ENCODE measurements around the gene PLXNA4.

PLXNA4 gene

DNA sequence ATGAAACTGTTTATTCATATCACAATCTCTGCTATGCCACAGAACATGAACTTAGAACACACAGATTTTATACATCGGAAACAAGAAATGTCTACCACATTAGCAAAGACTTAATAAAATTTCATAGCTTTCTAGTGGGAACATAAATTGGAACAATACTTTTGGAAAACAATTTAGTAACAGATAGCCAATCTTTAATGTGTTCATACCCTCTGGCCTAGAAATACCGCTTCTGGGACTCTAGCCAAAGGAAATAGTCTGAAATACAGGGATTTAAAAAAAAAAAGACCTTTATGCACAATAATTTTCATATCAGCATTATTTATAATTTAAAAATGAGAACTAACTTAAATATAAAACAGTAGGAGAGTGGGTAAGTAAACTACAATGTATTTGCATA lies 168.5 kb downstream of the PLXNA4 start:
- TF ChIP-seq, protein P1, sequence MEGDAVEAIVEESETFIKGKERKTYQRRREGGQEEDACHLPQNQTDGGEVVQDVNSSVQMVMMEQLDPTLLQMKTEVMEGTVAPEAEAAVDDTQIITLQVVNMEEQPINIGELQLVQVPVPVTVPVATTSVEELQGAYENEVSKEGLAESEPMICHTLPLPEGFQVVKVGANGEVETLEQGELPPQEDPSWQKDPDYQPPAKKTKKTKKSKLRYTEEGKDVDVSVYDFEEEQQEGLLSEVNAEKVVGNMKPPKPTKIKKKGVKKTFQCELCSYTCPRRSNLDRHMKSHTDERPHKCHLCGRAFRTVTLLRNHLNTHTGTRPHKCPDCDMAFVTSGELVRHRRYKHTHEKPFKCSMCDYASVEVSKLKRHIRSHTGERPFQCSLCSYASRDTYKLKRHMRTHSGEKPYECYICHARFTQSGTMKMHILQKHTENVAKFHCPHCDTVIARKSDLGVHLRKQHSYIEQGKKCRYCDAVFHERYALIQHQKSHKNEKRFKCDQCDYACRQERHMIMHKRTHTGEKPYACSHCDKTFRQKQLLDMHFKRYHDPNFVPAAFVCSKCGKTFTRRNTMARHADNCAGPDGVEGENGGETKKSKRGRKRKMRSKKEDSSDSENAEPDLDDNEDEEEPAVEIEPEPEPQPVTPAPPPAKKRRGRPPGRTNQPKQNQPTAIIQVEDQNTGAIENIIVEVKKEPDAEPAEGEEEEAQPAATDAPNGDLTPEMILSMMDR (IDR thresholded peaks at IDR 0.05; ENCODE audit: extremely low read depth, missing control alignments) = no peak
- DNase-seq (ENCODE audit: low spot score) = no peak

- DNase-seq (ENCODE audit: low spot score) = no peak
- TF ChIP-seq, protein P1 (IDR thresholded peaks at IDR 0.05; ENCODE audit: extremely low read depth, missing control alignments) = no peak
These were observed 170.2 kb downstream of the PLXNA4 start for GRCh38 chr7:132406039-132406438.

- DNase-seq (ENCODE audit: low spot score) = no peak
- TF ChIP-seq, protein P1 (IDR thresholded peaks at IDR 0.05; ENCODE audit: extremely low read depth, missing control alignments) = no peak
These were observed 172.0 kb downstream of the PLXNA4 start for GRCh38 chr7:132404261-132404660.

DNA sequence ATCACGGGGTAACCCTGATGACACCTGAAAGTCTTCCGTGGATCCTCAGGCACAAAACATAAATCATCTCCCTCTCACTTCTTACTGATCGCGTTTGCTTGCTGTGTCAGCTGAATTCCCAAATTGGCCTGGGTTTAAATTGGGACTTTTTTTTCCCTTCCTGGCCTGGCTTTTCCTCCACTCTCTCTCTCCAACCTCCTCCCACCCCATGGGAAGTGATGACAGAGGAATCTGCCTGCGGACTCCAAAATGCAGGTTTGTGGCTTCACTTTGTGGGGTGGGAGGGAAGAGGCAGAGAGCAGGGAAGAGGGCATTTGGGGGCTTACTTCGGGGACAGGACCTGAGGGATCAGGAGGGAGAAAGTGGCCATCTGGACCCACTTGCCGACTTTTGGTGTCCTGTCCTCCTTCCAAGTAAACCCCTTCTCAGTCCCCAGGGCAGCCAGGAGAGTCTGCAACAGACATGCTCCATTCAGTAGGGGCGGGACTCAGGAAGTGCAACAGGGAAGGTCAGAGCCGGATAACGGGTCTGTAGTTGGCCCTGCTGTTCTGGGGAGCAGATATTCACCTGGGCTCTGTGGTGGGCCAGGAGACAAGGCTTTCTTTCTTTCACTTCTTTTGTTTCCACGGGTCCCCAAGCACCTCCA lies 172.7 kb downstream of the PLXNA4 start:
- DNase-seq (ENCODE audit: low spot score) = no peak
- TF ChIP-seq, protein P1 (IDR thresholded peaks at IDR 0.05; ENCODE audit: extremely low read depth, missing control alignments) = no peak

GRCh38 chr7:132402751-132403245 lies 173.5 kb downstream of the PLXNA4 start:
- DNase-seq (ENCODE audit: low spot score) = no peak

GRCh38 chr7:132402096-132402495 lies 174.2 kb downstream of the PLXNA4 start:
- DNase-seq (ENCODE audit: low spot score) = no peak
- TF ChIP-seq, protein P1 (IDR thresholded peaks at IDR 0.05; ENCODE audit: extremely low read depth, missing control alignments) = no peak

More at GRCh38 chr7:132402751-132403245, 173.5 kb downstream of the PLXNA4 start:
- TF ChIP-seq, protein P1 (IDR thresholded peaks at IDR 0.05; ENCODE audit: extremely low read depth, missing control alignments) = no peak

DNA sequence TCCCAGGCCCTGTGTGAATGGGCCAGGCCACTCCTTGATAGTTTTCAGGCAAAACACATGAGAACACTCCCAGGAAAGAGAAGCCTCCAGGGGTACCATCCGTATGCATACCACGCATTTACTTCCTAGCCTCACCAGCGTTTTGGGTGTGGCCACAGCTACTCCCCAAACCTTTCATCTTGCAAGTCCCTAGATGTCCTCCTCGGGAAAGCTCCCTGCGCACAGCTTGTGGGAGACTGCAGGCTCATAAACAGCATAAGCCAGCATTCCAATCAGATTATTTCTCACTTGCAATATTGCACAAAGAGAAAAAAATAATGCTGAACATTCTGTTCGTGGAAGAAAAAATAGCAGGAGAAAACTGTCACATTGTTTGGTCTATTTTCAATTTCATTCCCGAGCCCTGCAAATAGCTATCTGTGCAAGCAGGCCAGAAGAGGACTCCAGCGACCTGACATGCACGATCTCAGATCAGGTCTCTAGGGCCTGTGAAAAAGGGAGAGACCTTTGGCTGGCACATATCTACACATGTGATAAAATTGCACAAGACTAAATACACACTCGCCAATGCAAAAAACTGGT lies 175.6 kb downstream of the PLXNA4 start:
- DNase-seq (ENCODE audit: low spot score) = no peak
- TF ChIP-seq, protein P1 (IDR thresholded peaks at IDR 0.05; ENCODE audit: extremely low read depth, missing control alignments) = no peak

Measured in GM20000 (cell line).